Fibroblast of lung (primary cell): ENCODE results near the gene TBCC.

Experiments
- CTCF ChIP-seq, 2 donors: IDR thresholded peaks in 1 of 2; conservative IDR thresholded peaks in 1 of 2; 1 replicate in 1 of 2; 2 replicates in 1 of 2; pipeline ENCODE4 v1.5.1; 2011 to 2012; ENCODE audit warnings: low read length in 2 of 2, control low read depth in 1 of 2, inconsistent platforms in 1 of 2, low read depth in 1 of 2, mild to moderate bottlenecking in 1 of 2
- EZH2 ChIP-seq: IDR thresholded peaks from 2 replicates; pipeline ENCODE4 v1.5.1; 2012; ENCODE audit warnings: low read length, control low read depth, mild to moderate bottlenecking; ENCODE audit errors: missing control alignments

- TF ChIP-seq CTCF (conservative IDR thresholded peaks at IDR 0.05 in 1 of 2, IDR thresholded peaks at IDR 0.05 in 1 of 2; ENCODE audit: low read depth in 1 of 2, low read length in 2 of 2) (no peak), EZH2 (no peak)
These were observed 5.2 kb downstream of the TBCC start for GRCh38 chr6:42740725-42741124.
